DMS 273 (cell line): ENCODE data around the gene MYB.
"Not testable (repeated sequence)": the region's sequence is repeated elsewhere in the genome, so short reads cannot be mapped to it uniquely, and the experiment has no call there.

Experiments
- DNase-seq: peaks from one replicate; lab custom pipeline; 2025; ENCODE audit not compliant: unreplicated experiment; lab: John Stamatoyannopoulos, UW

Gene MYB

GRCh38 chr6:135163440-135163738 is 17.7 kb upstream of the MYB start:
- DNase-seq, result no peak

GRCh38 chr6:135164387-135164786 is 16.7 kb upstream of the MYB start:
- not testable (repeated sequence) for DNase-seq

- no peak for DNase-seq
These were observed 16.1 kb upstream of the MYB start for GRCh38 chr6:135165031-135165430.

- DNase-seq, result no peak
These were observed 14.6 kb upstream of the MYB start for GRCh38 chr6:135166515-135166914.

- DNase-seq, result no peak
These were observed 13.5 kb upstream of the MYB start for GRCh38 chr6:135167617-135168016.

- DNase-seq, result no peak
These were observed 12.3 kb upstream of the MYB start for GRCh38 chr6:135168766-135169165.

- no peak for DNase-seq
These were observed 10.9 kb upstream of the MYB start for GRCh38 chr6:135170238-135170637.

GRCh38 chr6:135170849-135171248 is 10.3 kb upstream of the MYB start:
- DNase-seq, result no peak

- no peak for DNase-seq
These were observed 7.7 kb upstream of the MYB start for GRCh38 chr6:135173242-135173988.

- DNase-seq, result no peak
These were observed 7.1 kb upstream of the MYB start for GRCh38 chr6:135173989-135174484.

GRCh38 chr6:135176058-135176457 is 5.0 kb upstream of the MYB start:
- no peak for DNase-seq

GRCh38 chr6:135176464-135176863 is 4.6 kb upstream of the MYB start:
- DNase-seq, result no peak

- peak; percentile 5 for DNase-seq
These were observed 1.7 kb upstream of the MYB start for GRCh38 chr6:135179372-135179771.

- DNase-seq, result no peak
These were observed 1.1 kb upstream of the MYB start for GRCh38 chr6:135179920-135180541.

- peak; percentile 68 for DNase-seq
These were observed 394 bp downstream of the MYB start for GRCh38 chr6:135181333-135182070.

- DNase-seq, result peak; percentile 68
These were observed 1.2 kb downstream of the MYB start for GRCh38 chr6:135182071-135183001.

GRCh38 chr6:135183002-135183531 is 2.0 kb downstream of the MYB start:
- DNase-seq, result peak; percentile 60

- peak; percentile 67 for DNase-seq
These were observed 2.7 kb downstream of the MYB start for GRCh38 chr6:135183532-135184440.

- DNase-seq, result peak; percentile 54
These were observed 4.4 kb downstream of the MYB start for GRCh38 chr6:135185483-135185882.

GRCh38 chr6:135186255-135186654 is 5.1 kb downstream of the MYB start:
- no peak for DNase-seq
